Germinal center (tissue), 1 donor: ENCODE data around the gene TNNT1.
"Not testable (repeated sequence)": the region's sequence is repeated elsewhere in the genome, so short reads cannot be mapped to it uniquely, and the experiment has no call there.

Experiments
- DNase-seq: peaks from one replicate; pipeline ENCODE4 v3.0.0; 2012; ENCODE audit warnings: mixed read lengths, low spot score

The TNNT1 gene

GRCh38 chr19:55149078-55150003 lies at the start of gene TNNT1:
TNNT1 (minus strand) TSS chr19:55149206; CDS start chr19:55147157, 2,049 bp downstream.
- DNase-seq: no peak

- DNase-seq: no peak
These were observed 49.6 kb upstream of the TNNT1 start for GRCh38 chr19:55198651-55199050.

DNA sequence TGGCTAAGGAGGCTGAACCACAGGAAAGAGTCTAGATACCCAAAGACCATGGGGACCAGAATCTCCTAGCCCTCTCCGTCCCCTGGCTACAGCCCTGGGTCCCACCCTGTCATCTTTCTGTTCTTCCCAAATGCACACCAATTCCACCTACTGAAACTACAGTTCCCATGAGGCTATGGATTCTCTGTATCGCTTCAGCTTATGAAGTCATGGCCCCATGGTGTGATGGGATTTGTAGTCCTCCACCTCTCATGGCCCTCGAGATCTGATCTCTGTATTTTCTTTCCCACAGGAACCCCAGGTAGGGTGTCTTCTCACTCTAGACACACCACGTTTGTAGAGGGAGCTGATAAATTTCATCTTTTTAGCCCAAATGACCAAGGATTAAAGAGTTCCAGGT lies 48.5 kb upstream of the TNNT1 start:
- no peak for DNase-seq

DNA sequence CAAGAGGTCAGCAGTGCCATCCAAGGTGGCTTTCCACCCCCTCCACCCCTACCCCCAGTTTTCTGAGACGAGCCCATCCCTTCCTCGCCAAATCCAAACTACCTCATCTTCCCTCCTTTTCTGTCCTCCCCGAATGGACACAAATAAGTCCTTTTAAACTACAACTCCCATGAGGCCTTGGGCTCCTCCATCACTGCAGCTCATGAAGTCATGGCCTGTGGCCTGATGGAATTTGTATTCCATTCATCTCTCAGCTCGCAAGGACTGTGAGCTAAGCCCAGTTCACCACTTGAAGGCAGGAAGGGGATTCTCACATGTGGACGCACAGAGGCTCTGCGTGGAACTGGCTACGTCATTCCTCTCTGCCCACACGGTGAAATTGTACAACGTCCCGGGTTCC lies 47.8 kb upstream of the TNNT1 start:
- no peak for DNase-seq

DNA sequence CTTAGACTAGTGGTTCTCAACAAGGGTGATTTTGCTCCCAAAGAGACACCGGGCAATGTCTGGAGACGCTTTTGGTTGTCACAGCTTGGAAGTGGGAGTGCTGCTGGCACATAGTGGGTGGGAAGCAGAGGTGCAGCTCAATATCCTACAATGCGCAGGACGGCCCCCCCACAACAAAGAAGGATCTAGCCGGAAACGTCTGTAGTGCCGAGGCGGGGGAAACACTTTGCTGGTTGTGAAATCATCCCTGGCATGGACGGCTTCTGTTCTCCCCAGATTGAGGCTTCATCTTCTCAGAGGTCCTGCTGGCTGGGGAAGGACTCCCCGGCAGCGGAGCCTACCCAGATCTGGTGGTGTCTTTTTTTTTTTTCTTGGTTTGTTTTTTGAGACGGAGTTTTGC lies 44.5 kb upstream of the TNNT1 start:
- no peak for DNase-seq

DNA sequence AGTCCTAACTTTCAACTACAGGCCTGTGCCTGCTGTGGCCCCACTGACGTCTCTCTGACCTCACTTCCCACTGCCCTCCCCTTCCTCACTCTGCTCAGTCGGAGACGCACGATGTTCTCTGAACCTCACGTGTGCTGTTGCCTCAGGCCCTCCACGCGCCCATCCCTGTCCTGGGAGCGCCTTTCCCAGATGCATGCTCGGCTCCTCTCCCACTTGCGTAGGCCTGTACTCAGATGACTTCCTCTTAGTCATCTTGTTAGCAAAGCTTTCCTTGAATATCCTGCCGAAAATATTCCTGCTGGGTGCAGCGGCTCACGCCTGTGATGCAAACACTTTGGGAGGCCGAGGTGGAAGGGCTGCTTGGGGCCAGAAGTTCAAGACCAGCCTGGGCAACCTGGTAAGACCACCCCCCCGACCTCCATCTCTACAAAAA lies 40.4 kb upstream of the TNNT1 start:
- no peak for DNase-seq

DNA sequence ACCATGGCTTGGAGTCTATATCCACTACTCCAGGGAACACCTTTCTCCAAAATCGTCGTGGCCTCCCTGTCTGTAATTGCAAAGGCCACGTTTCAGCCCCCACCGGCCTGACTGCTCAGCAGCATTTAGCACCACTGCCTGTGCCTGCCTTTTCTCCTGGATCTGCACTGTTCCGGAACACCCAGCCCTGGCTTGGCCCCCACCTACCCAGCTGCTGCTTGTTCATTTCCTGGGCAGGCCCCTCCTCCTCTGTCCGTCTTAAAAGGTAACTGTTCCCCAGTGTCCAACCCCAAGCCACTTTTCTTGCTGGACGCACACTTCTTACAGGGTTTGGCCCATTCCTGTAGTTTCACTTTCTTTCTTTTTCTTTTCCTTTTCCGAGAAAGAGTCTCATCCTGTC lies 39.6 kb upstream of the TNNT1 start:
- DNase-seq: no peak

- DNase-seq: no peak
These were observed 37.1 kb upstream of the TNNT1 start for GRCh38 chr19:55186080-55186479.

GRCh38 chr19:55181740-55182139 lies 32.7 kb upstream of the TNNT1 start:
- DNase-seq: no peak

GRCh38 chr19:55179606-55180484 lies 30.8 kb upstream of the TNNT1 start, which contains the start of gene SYT5:
SYT5 (minus strand) TSS chr19:55180289; CDS start chr19:55179041, 1,248 bp downstream.
- peak; percentile 79 for DNase-seq

- DNase-seq: peak; percentile 93
These were observed 30.0 kb upstream of the TNNT1 start for GRCh38 chr19:55178781-55179599.

GRCh38 chr19:55176076-55176475 lies 27.1 kb upstream of the TNNT1 start:
- no peak for DNase-seq

DNA sequence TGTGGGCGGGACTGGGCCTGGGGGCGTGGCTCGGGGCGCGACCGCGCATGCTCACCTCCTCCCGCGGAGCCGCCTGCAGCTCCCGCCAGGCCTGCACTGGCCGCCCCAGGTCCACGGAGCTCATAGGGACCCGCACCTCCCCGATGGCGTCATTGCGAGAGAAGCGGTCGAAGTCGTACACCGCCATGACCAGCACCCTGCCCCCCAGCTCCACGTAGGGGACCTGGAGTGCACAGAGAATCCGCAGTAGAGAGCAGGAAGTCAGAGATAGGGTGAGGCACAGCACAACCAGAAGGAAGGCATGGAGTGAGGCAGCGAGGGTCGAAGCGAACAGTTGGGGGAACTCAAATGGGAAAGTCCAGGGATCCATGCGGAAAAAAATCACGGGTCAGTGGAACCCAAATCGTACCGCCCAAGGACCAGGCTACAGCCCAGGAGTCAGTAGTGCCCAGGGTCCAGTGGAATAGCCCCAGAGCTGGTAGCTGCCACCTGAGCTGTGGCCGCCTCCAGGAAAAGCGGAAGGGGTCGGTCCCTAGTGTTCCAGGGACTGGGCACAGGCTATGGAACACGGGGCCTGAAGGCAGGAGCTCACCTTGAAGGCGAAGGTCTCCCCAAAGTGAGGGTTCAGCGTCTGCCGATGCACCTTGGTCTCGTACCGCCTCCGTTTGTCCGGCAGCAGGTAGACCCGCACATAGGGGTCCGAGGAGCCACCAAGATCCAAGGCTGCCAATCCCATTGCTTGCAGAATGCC lies 26.3 kb upstream of the TNNT1 start:
- DNase-seq: no peak

GRCh38 chr19:55174425-55175116 lies 25.6 kb upstream of the TNNT1 start:
- DNase-seq: no peak

DNA sequence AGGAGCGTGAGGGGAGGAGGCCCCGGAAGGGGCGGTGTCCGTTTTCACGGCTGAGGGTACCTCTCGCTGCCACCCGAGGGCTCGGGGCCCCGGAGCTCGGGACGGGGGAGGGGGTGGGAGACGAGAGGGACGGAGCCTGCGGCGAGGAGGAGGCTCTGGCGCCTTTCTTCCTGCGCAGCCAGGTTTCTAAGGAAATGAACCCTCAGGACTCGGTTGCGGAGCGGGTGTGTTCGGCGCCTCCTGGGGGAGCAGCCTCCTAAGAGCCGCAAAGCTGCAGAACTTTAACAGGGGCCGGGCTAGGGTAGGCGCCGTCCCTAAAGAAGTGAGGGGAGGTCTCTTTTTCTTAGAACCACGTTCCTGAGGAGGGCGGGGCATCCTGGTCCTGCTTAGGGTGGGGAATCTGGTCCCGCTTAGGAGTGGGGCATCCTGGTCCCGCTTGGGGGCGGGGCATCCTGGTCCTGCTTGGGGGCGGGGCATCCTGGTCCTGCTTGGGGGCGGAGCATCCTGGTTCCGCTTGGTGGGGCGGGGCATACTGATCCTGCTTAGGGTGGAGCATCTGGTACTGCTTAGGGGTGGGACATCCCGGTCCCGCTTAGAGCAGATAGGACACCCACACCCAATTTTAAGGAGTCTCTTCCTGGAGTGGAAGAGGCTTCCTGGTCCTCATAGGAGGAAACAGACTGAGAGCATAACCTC lies 24.9 kb upstream of the TNNT1 start:
- DNase-seq: peak; percentile 81

DNA sequence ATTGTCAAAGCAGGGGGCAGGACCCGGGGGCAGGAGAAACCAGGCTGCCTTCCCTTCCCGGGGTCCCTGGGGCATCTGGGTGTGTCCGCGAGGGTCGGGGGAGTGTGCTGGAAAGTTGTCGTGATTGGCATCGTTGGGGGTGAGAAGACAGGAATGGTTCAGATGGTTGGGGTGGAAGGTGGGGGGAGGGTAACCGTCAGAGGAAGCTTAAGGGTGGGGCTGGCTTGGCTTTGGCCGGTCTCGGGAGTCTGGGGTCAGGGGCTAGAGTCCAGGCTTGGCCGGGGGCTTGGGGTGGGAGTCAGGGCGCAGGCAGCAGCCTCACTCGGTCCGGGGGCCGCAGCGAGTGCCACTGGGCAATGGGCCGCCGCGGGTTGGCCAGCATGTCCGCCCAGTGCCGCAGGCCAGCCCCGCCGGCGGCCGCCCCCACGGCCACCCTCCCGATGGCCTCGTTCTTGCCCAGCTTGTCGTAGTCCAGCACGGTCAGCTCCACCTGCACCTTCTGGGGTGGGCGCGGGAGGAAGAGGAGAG lies 24.2 kb upstream of the TNNT1 start:
- DNase-seq: no peak

DNA sequence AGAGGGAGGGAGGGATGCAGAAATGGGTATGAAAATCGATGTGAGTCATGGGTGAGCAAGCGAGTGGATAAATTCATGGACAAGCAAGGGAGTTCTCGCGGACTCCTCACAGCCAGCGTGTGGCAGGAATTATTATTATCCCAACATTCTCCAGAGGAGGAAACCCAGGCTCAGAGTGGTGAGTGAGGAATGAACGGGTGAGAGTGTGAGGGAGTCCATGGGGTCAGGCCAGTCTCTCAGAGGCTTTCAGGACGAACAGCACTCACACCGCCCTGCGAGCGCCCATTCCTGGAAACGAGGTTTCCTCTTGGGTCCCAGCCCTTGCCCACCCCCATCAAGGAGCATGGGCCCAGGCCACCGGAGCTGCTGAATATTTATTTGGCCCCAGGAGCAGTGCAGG lies 23.7 kb upstream of the TNNT1 start:
- no peak for DNase-seq

GRCh38 chr19:55172318-55172717 lies 23.3 kb upstream of the TNNT1 start:
- DNase-seq: not testable (repeated sequence)

DNA sequence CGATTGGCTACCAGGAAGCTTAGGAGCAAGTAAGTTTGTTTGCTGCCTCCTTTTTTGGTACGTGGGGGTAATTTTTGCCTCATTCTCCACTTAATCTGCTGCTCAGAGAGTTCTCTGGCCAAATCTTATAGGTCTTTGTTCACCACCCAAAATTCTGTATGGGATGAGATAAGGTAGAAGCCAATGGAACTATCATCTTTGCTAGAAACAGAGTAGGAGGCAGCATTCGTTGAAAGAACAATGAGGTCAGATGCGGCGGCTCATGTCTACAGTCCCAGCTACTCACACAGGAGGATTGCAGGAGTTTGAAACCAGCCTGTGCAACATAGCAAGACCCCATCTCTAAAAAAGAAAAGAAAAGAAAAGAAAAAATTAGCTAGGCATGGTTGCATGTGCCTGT lies 22.4 kb upstream of the TNNT1 start:
- DNase-seq: no peak

- no peak for DNase-seq
These were observed 20.1 kb upstream of the TNNT1 start for GRCh38 chr19:55169136-55169535.
